Stimulated activated CD4-positive, alpha-beta T cell treated with anti-CD3 and anti-CD28 coated beads, Interleukin-4, amount 100 ng/mL, for 4 hours (primary cell): ENCODE data around the gene JUND.

Experiments used
- DNase-seq, 2 experiments: peaks; one replicate each; pipeline ENCODE4 v3.0.0-alpha.2; 2020

The JUND gene

GRCh38 chr19:18233224-18233825, 48.1 kb downstream of the JUND start:
- peak in 1 of 2 experiments; percentile 44 for DNase-seq

- DNase-seq, result no peak
Measured at GRCh38 chr19:18232540-18233223, 48.7 kb downstream of the JUND start.

- no peak for DNase-seq
Measured at GRCh38 chr19:18231775-18232174, 49.6 kb downstream of the JUND start.

- DNase-seq, result no peak
Measured at GRCh38 chr19:18230941-18231734, 50.3 kb downstream of the JUND start.

GRCh38 chr19:18229915-18230314, 51.5 kb downstream of the JUND start:
- DNase-seq, result no peak
